DMS153 treated with DMSO at 0.1 percent for 48 hours (cell line): ENCODE results near the gene SYCN.

Experiments
- DNase-seq: peaks from one replicate; lab custom pipeline; 2025; ENCODE audit not compliant: unreplicated experiment; lab: John Stamatoyannopoulos, UW

The SYCN gene

DNA sequence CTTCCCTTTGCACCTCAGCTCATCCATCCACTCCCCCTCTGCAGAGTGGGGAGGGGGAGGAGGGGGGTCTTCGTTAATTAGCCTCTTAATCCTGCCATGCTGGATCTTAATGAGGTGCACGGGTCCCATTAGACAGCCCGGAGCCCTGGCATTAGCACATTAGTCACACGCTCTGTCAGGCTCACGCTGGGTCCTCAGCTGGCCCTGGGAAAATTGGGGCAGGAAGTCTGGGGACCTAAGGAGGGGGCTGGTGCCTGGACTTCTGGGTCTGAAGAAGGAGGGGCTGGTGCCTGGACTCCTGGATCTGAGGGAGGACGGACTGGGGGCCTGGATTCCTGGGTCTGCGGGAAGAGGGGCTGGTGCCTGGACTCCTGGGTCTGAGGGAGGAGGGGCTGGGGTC is 7.7 kb downstream of the SYCN start:
- no peak for DNase-seq

- DNase-seq = no peak
These were observed 8.3 kb downstream of the SYCN start for GRCh38 chr19:39195755-39196154.

DNA sequence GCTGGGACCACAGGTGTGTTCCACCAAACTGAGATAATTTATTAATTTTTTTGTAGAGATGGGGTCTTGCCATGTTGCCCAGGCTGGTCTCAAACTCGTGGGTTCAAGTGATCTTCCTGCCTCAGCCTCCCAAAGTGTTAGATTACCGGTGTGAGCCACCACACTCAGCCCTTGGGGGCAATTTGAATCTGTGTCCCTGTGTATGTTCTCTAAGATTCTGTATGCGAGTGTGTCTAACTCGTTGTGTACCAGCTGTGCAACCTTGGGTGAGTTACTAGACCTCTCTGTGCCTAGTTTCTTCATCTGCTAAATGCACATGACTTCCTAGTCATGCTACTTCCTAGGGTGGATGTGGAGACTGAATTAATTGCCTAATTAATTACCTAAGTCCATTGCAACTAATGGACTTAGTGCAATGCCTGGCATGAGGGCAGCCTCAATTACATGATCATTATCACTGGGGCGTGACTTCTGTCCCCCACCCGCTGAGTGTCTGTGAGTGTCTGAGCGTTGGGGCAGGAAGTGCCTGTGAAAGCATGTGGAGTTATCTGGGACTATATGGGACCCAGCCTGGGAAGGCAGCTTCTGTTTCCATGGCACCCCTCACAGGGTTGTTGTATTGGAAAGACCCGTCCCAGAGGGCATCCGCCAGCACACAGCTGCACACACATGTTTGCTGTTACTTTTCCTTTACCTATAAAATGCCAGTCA is 9.1 kb downstream of the SYCN start:
- no peak for DNase-seq

GRCh38 chr19:39193803-39194202 is 10.3 kb downstream of the SYCN start:
- no peak for DNase-seq

DNA sequence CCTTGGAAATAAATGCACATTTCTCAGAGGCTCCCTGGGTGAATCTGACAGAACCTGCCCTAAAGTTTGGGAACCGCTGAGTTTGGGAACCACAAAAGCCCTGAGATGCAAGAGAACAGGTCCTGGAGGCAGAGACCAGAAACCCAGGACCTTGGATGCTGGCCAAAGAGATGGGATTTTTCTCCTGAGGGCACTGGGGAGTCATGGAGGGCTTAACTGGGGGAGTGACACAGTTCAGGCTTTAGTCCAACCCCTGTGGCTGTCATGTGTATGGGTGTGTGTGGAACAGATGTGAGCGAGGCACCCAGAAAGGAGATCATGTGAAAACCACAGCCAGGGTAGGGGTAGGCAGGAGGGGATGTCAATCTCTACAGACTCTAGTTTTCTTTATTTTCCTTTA is 11.2 kb downstream of the SYCN start:
- no peak for DNase-seq

- DNase-seq = no peak
These were observed 13.3 kb downstream of the SYCN start for GRCh38 chr19:39190768-39191167.

- no peak for DNase-seq
These were observed 15.1 kb downstream of the SYCN start for GRCh38 chr19:39188960-39189359.

DNA sequence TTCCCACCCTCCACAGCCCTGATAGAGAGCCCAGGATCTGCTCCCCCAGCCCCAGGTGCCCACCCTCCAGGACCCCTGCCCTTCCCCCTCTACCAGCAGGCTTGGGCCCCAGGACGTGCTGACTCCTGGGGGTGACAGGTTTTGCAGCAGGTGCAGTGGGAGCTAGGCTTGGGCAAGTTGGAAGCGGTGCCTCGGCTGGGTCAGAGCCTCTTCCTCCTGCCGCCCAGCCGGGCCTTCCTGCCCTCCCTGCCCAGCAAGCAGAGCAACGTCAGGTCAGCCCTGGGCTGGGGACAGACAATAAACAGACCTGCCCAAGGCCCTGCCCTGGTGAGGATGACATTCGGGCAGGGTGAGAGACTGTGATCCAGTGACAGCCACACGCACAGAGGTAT is 16.5 kb downstream of the SYCN start:
- no peak for DNase-seq

DNA sequence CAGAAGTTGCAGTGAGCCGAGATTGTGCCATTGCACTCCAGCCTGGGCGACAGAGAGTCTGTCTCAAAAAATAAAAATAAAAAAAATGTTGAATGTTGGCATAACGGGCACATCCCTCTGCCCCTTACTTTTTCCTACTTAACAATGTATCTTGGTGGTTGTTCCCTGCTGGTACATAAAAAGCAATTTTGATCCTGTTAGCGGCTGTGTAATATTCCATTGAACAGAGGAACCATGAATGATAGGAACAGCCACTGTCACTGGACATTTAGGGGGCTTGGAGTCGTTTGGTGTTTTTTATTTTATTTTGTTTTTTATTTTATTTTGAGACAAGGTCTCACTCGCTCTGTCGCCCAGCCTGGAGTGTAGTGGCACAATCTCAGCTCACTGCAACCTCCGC is 17.7 kb downstream of the SYCN start:
- no peak for DNase-seq

DNA sequence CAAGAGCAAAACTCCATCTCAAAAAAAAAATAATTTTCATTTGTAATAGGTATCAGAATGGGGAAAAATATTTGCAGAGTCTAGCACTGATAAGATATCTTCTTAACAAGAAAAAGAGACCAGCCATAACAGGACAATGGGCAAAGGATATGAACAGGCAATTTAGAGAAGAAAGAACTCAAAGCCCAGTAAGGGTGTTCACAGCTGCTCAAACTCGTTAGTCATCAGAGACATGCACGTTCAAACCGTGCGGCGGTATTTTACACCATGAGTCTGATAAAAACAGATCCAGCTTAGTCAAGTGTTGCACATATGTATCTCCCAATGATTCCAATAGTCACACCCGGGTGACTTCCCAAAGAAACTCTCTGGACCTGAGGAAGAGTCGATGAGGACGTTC is 21.0 kb downstream of the SYCN start:
- DNase-seq = no peak

GRCh38 chr19:39182174-39182505 is 21.9 kb downstream of the SYCN start:
- DNase-seq = no peak

DNA sequence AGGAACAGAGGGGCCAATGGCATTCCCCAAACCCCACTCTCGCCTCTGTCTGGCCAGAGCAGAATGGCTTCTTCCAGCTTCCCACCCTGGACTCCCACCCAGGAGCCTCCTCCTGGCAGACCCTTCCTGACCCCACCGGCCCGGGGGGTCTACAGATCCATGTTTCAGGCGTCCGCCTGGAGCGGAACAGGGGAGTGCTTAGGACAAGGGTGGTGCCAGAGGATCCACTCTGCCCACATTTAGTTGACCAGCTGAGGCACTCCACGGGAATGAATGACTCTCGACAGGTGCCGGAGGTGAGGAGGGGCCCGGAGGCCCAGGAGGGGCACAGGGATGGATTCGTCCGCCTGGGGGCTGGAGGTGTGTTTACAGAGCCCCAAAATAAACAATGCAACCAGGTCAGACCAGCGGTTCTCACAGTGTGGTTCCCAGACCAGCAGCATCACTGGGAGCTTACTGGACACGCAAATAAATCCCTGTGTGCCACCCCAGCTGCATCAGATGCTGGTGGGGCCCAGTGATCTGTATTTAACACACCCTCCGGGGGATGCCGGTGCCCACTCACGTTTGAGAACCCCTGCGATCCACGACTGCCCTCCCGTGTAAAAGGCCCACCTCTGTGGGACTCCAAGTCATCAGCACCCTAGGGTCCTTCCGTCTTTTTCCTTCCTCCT is 22.4 kb downstream of the SYCN start:
- no peak for DNase-seq

DNA sequence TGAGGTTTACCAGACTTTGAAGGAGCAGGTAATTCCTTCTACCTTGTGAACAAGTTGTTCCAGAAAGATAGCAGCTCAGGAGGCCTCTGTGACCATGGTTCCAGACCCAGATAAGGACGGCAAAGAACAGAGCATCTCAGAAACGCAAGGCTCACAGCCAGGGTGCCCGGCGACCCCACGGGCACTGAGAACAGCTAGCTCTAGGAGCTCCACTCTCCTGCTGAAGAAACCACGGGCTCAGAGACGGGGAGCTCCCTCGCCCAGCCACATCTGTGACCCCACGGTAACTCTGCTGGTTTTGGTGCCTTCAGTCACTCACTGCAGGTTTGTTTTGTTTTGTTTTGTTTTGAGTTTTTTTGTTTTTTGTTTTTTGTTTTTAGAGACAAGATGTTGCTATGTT is 23.3 kb downstream of the SYCN start:
- no peak for DNase-seq

- DNase-seq = no peak
These were observed 24.3 kb downstream of the SYCN start for GRCh38 chr19:39179754-39180153.

DNA sequence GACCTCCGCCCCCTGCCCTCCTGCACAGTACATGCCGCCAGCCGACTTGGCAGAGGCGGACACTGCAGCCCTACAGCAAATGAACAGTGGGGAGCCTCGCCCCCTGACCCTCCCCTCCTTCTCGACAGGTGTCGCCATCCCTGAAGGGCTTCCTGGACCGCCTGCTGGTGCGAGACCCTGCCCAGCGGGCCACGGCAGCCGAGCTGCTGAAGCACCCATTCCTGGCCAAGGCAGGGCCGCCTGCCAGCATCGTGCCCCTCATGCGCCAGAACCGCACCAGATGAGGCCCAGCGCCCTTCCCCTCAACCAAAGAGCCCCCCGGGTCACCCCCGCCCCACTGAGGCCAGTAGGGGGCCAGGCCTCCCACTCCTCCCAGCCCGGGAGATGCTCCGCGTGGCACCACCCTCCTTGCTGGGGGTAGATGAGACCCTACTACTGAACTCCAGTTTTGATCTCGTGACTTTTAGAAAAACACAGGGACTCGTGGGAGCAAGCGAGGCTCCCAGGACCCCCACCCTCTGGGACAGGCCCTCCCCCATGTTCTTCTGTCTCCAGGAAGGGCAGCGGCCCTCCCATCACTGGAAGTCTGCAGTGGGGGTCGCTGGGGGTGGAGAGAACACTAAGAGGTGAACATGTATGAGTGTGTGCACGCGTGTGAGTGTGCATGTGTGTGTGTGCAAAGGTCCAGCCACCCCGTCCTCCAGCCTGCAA is 25.6 kb downstream of the SYCN start:
- no peak for DNase-seq

DNA sequence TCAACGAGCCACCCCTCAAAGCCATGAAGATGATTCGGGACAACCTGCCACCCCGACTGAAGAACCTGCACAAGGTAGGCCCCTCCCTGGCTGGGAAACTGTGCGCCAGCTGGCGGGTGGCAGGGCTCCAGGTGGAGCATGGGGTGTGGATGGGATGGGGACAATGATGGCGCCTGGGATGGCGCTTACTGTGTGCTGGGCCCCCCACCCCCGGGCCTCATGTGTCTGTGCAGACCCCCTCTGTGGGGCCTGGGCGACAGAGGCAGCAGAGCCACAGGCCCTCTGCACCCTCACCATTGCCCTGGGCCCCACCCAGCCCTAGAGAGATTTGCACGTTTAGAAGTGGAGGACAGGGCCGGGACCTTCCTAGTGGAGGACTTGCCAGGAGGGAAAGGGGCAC is 26.3 kb downstream of the SYCN start:
- DNase-seq = no peak

- no peak for DNase-seq
These were observed 26.9 kb downstream of the SYCN start for GRCh38 chr19:39177110-39177699.

GRCh38 chr19:39175564-39175963 is 28.5 kb downstream of the SYCN start:
- no peak for DNase-seq

DNA sequence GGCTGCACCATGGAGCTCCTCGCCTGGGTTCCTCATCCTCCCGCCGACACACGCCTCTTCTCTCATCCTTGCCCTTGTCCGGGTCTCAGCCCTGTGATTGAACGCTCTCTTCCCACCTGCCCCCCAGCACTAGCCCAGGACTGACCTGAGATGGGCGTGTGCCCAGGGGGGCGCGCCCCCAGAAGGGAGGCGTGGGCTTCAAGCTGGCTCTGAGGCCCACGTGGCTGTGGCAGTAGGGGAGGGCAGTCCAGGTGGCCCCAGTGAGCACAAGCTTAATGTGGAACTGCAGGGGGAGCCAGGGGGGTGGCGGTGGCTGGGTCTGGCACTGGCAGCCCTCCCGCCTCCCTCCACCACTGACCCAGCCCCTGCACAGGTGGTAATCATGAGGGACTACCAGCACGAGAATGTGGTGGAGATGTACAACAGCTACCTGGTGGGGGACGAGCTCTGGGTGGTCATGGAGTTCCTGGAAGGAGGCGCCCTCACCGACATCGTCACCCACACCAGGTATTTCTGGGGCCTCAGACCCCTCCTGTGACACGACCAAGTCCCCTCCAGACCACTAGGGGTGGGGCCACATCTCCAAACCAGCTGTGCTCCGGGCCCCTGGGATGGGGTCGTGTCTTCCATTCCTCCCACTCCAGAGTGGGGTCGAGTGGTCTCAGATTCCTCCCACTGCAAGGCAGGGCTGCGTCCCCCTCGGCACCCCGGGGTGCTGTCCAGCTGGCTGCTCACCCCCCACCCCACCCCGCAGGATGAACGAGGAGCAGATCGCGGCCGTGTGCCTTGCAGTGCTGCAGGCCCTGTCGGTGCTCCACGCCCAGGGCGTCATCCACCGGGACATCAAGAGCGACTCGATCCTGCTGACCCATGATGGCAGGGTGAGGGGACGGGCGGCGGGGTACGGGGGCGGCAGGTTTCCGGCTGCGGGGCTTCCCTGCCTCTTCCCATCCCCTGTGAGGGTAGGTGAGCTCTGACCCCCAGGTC is 29.2 kb downstream of the SYCN start:
- no peak for DNase-seq

- no peak for DNase-seq
These were observed 29.9 kb downstream of the SYCN start for GRCh38 chr19:39174142-39174541.

DNA sequence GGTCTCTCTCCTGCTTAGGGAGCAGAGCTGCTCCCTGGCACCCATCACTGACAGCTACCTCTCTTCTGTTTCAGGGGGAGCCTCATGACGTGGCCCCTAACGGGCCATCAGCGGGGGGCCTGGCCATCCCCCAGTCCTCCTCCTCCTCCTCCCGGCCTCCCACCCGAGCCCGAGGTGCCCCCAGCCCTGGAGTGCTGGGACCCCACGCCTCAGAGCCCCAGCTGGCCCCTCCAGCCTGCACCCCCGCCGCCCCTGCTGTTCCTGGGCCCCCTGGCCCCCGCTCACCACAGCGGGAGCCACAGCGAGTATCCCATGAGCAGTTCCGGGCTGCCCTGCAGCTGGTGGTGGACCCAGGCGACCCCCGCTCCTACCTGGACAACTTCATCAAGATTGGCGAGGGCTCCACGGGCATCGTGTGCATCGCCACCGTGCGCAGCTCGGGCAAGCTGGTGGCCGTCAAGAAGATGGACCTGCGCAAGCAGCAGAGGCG is 30.5 kb downstream of the SYCN start:
- DNase-seq = no peak
